Stimulated activated naive CD8-positive, alpha-beta T cell treated with anti-CD3 and anti-CD28 coated beads, Interleukin-15, Interleukin-2, amounts not matched to agents 100 ng/mL and 50 ng/mL, for 24 hours (primary cell): Measurements from ENCODE around the gene CGNL1.

ENCODE experiments used
- H3K27ac Mint-ChIP-seq: one replicate; pipeline ENCODE4 v1.8.0; 2021; ENCODE audit warnings: mild to moderate bottlenecking, mixed read lengths
- H3K27me3 Mint-ChIP-seq: one replicate; pipeline ENCODE4 v1.8.0; 2021; ENCODE audit warnings: mixed read lengths
- H3K36me3 Mint-ChIP-seq: one replicate; pipeline ENCODE4 v1.8.0; 2021; ENCODE audit warnings: low read depth, mixed read lengths
- H3K4me1 Mint-ChIP-seq: one replicate; pipeline ENCODE4 v1.8.0; 2021; ENCODE audit warnings: low read depth, mixed read lengths
- H3K4me3 Mint-ChIP-seq: one replicate; pipeline ENCODE4 v1.8.0; 2021; ENCODE audit warnings: mild to moderate bottlenecking, mixed read lengths
- H3K9me3 Mint-ChIP-seq: one replicate; pipeline ENCODE4 v1.8.0; 2021; ENCODE audit warnings: mixed read lengths

Gene CGNL1

DNA sequence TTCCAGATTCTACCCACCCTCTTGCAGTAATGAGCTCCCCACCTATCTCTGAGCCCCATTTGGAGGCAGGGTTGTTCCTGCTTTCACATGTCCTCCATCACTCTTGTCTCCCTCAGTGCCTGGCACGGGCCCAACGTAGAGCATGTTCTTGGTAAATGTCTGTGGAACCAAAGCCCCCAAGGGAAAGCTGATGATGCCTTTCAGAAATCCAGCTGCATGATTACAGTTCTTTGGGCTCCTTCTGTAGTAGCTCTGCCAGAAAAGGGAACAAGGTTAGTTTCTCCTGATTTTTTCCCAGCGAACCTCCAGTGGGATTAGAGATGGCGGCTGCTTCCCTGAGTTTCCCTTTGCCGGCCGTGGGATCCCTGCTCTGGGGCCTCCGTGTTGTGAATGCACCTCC lies 39.3 kb downstream of the CGNL1 start:
- H3K9me3 Mint-ChIP-seq, result no peaks in the 10 kb centered on the region
- no peaks in the 10 kb centered on the region for H3K36me3 Mint-ChIP-seq
- H3K4me3 Mint-ChIP-seq, result no peak overlapping the region
- H3K27me3 Mint-ChIP-seq, result peaks cover 4% of the 10 kb centered on the region
- no peaks in the 10 kb centered on the region for H3K4me1 Mint-ChIP-seq
- H3K27ac Mint-ChIP-seq, result no peak overlapping the region

DNA sequence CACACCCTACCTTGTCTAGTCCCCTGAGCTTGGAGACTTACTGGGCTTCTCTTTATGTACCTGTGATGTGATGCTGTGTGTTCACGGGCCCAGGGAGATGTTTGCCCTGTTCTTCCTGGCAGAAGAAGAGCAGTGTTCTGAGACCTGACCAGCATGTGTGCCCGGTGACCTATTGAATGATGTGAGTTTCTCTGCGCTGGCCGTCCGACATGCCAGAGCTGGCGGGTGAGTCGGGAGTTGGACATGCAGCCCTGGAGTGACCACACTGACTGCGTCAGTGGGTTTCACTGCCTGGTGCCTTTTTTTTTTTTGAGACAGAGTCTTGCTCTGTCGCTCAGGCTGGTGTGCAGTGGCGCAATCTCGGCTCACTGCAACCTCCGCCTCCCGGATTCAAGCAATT lies 42.3 kb downstream of the CGNL1 start:
- peaks cover 4% of the 10 kb centered on the region for H3K27me3 Mint-ChIP-seq
- no peak overlapping the region for H3K27ac Mint-ChIP-seq
- H3K4me3 Mint-ChIP-seq, result no peak overlapping the region
- H3K4me1 Mint-ChIP-seq, result no peaks in the 10 kb centered on the region
- no peaks in the 10 kb centered on the region for H3K9me3 Mint-ChIP-seq
- H3K36me3 Mint-ChIP-seq, result no peaks in the 10 kb centered on the region

DNA sequence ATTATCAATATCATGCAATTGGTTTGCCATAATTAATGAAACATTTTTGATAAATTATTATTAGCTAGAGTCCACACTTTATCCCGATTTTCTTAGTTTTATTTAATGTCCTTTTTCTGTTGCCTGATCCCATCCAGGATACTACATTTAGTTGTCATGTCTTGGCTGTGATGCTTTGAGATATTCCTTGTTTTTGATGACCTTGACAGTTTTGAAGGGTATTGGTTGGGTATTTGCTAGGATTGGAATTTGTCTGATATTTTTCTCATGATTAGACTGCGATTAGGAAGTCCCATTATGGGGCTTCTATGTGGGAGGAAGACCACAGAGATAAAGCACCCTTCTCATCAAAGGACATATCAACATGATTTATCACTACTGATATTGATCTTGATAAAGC lies 43.0 kb downstream of the CGNL1 start:
- H3K4me3 Mint-ChIP-seq, result no peak overlapping the region

DNA sequence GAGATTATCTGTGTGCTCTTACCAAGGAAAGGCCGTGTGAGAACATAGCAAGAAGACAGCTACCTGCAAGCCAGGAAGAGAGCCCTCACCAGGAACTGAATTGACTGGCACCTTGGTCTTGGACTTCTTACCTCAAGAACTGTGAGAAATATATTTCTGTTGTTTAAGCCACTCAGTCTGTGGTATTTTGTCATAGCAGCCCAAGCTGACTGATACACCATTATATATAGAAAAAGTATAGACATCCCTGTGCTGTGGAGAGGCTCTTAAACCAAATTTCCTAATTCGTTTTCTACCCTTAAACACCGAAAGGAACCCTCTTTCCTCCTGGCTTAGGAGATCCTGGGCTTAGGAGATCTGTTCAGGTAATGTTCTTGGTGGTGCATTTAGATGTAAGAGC lies 44.8 kb downstream of the CGNL1 start:
- Mint-ChIP-seq H3K27ac (no peak overlapping the region), H3K27me3 (no peaks in the 10 kb centered on the region)

More for the DNA sequence above, 43.0 kb downstream of the CGNL1 start:
- Mint-ChIP-seq H3K27ac (no peak overlapping the region), H3K9me3 (no peaks in the 10 kb centered on the region), H3K27me3 (peaks cover 4% of the 10 kb centered on the region), H3K4me1 (no peaks in the 10 kb centered on the region), H3K36me3 (no peaks in the 10 kb centered on the region)

DNA sequence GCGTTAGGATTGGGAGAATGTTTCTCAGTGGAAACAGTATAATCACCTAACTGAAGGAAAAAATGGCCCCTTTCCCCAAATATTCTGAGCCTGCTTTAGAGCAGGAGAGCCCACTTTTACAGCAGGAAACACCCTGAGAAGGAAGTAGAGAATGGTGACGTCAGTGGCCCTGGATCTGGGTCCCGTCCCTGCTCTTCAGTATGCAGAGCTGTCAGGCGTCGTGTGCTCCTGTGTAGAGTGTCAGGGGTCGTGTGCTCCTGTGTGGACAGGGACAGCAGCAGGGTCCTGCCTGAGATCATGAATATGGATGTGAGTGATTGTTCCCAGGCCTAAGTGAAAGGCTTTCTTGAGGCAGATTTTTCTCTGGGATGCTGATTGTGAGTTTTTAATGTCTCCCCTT lies 45.2 kb downstream of the CGNL1 start:
- Mint-ChIP-seq H3K36me3 (no peaks in the 10 kb centered on the region), H3K4me1 (no peaks in the 10 kb centered on the region), H3K9me3 (no peaks in the 10 kb centered on the region), H3K4me3 (no peak overlapping the region), H3K27me3 (no peaks in the 10 kb centered on the region), H3K27ac (no peak overlapping the region)

More for the DNA sequence above, 44.8 kb downstream of the CGNL1 start:
- Mint-ChIP-seq H3K36me3 (no peaks in the 10 kb centered on the region), H3K4me3 (no peak overlapping the region), H3K4me1 (no peaks in the 10 kb centered on the region), H3K9me3 (no peaks in the 10 kb centered on the region)

DNA sequence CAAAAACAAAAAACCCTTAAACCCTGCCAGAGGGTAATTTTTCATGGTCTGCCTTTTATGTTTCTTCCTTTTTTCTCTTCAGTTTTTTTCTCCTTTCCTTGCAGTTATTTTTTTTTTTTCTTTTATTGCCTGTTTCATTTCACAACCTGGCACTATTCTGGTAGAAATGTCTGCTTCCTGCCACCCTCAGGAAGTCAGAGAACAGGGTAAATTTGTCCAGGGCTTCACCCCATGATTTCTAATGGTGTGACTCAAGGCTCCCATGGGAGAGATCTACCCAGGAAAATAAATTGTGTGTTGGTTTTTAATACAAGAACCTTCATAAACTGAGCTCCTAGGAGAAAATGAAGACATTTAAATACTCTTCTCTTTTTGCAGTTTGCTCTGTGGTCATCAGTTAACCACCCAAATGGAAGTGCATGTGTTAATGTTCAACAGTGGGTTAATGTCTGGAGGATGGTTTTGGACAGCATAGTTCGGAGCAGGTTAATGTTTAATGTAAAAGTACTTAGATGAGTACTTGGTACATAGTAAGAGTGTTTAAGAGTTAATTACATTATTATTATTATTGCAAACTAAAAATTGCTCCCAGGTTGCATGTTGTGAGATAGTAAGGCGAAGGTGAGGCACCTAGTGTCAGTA lies 45.9 kb downstream of the CGNL1 start:
- no peaks in the 10 kb centered on the region for H3K36me3 Mint-ChIP-seq
- no peaks in the 10 kb centered on the region for H3K4me1 Mint-ChIP-seq
- no peaks in the 10 kb centered on the region for H3K27me3 Mint-ChIP-seq
- no peak overlapping the region for H3K4me3 Mint-ChIP-seq
- H3K27ac Mint-ChIP-seq, result no peak overlapping the region
- H3K9me3 Mint-ChIP-seq, result no peaks in the 10 kb centered on the region

DNA sequence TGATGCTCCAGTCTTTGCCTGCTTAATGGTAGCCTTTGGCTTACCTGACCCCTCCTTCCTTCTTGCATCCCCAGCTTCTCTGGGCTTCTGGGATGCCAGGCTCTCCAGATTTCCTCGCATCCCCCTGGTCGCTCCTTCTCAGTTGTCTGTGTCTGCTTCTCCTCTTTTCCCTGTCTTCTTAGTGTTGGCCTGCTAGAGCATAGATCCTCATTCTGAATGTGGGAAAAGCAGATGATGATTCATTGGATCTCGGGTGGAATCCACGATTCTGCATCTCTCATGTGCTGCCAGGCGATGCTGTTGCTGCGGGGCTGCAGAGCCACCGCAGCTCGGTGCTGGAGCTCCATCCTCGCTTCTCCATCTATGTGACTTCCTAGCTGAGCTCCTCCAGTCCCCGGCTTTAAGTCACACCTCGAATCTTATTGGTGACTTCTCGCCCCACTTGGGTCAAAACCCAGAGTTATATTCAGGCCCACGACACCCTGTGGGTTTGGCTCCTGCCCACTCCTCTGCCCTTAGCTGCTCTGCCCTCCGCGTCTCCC lies 47.4 kb downstream of the CGNL1 start:
- Mint-ChIP-seq H3K36me3 (no peaks in the 10 kb centered on the region), H3K4me3 (no peak overlapping the region), H3K4me1 (no peaks in the 10 kb centered on the region), H3K27me3 (no peaks in the 10 kb centered on the region), H3K9me3 (no peaks in the 10 kb centered on the region), H3K27ac (no peak overlapping the region)

DNA sequence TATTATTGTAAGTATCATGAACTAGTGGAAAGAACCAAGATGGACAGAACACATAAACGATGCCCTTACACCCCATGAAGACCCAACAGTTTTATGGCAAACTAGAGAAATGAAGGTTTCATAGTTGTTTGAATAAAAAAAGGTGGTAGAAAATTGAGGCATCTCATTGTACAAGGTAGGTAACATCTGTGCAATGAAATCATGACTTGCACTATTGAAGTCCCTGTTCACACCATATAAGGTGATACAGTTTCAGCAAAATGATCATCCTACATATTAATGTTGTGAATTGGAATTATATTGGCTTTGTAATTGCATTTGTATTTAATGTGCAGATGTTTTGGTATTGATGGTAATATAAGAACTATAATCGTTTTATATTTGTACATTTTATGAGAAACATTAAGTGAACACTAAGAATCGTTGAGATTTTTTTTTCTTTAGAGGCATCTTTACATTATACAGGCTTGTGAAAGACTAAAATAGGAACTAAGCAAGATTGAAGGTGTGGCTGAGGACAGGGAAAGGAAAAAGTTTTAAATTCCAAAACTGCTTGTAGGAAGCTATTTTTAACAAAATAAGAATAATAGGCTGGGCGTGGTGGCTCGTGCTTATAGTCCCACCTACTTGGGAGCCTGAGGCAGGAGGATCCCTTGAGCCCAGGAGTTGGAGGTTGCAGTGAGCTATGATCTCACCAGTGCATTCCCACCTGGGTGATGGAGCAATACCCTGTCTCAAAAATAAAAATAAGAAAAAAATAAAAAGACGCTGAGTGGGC lies 48.5 kb downstream of the CGNL1 start:
- Mint-ChIP-seq H3K4me1 (no peaks in the 10 kb centered on the region), H3K27ac (no peak overlapping the region), H3K4me3 (no peak overlapping the region), H3K9me3 (no peaks in the 10 kb centered on the region), H3K27me3 (no peaks in the 10 kb centered on the region), H3K36me3 (no peaks in the 10 kb centered on the region)

DNA sequence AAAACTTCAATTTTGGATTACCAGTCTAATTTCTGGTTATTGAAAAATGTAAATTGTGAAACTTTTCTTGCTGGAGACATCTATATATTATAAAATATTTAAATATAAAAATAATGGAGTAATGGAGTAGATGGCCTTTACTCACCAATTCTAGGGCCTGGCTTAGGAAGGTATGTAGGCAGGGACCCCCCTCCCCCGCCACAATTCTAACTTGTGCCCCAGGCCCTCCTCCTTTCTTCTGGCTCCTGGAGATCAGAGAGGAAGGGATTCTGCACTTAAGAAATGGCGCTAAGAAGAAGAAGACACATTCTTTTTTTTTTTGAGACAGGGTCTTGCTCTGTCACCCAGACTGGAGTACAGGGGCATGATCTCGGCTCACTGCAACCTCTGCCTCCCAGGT lies 49.5 kb downstream of the CGNL1 start:
- H3K4me3 Mint-ChIP-seq, result no peak overlapping the region
- H3K27me3 Mint-ChIP-seq, result peaks cover 4% of the 10 kb centered on the region
- H3K27ac Mint-ChIP-seq, result no peak overlapping the region
- H3K36me3 Mint-ChIP-seq, result no peaks in the 10 kb centered on the region
- H3K4me1 Mint-ChIP-seq, result no peaks in the 10 kb centered on the region
- H3K9me3 Mint-ChIP-seq, result no peaks in the 10 kb centered on the region

DNA sequence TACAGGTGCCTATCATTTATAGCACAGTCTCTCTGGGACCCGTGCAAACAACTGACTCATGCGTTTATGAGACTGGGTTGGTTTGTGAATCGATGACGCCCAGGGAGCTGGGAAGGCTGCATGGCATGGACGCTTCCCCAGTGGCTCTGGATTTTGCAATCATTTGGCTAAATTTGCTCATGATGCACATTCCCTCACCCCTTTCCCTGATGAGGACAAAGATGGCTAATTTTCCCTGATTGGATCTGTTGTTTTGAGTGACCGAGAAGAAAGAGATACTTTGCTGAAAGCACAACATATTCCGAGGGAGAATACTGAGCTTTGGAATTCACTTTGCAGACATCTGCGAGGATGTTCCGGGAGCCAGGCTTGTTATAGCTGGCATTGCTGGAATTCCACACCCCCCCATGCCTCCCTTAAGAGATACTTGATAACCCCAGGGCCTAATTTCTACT lies 51.1 kb downstream of the CGNL1 start:
- no peaks in the 10 kb centered on the region for H3K4me1 Mint-ChIP-seq
- no peaks in the 10 kb centered on the region for H3K36me3 Mint-ChIP-seq
- H3K9me3 Mint-ChIP-seq, result no peaks in the 10 kb centered on the region

DNA sequence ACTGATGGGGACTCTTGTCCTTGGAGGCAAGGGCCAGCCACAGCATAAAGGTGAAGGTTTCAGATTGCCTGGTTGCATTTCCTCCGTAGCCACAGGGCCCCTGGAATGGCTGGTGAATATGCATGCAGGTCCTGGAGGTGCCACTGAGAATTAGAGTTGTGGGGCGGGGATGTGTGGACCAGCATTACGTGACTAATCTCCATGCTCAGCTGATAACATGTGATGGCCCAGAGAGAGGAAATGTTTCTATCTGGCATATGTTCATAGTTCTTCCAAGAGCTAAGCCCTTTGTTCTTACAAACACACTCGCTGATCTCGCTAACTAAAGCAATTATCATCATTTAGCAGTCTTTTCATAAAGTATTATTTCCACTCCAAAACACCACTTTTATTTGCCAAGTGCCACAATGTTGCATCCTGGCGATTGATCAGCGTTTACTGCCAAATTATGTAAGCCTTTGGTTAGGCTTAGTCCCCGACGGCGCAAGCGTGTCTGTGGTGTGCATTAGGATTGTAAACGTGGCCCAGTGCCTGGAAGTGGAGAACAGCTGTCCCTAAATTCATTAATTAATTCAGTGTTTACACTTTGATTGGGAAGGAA lies 55.9 kb downstream of the CGNL1 start:
- Mint-ChIP-seq H3K27me3 (peaks cover 15% of the 10 kb centered on the region), H3K9me3 (no peaks in the 10 kb centered on the region), H3K36me3 (no peaks in the 10 kb centered on the region), H3K4me3 (no peak overlapping the region), H3K4me1 (no peaks in the 10 kb centered on the region), H3K27ac (no peak overlapping the region)

More for the DNA sequence above, 51.1 kb downstream of the CGNL1 start:
- H3K4me3 Mint-ChIP-seq, result no peak overlapping the region
- H3K27me3 Mint-ChIP-seq, result peaks cover 4% of the 10 kb centered on the region
- H3K27ac Mint-ChIP-seq, result no peak overlapping the region

DNA sequence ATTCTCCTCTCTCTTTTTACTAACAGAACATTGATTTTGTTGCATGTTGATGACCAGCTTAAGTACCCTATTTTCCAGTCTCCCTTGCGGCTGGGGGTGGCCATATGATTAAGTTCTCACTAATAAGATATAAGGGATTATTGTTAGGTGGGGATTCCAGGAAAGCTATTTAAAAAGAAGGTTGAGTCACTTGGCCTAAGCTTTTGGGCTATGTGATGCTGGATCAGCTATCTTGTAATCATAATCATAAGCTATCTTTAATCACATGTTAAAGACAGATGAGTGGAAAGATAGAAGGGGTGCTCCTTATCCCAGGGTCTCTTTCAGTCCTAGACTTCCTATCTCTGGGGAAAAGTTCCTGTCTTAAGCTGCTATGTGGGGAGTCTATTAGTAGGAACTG lies 59.9 kb downstream of the CGNL1 start:
- Mint-ChIP-seq H3K36me3 (no peaks in the 10 kb centered on the region), H3K9me3 (no peaks in the 10 kb centered on the region), H3K4me3 (no peak overlapping the region), H3K27me3 (peaks cover 12% of the 10 kb centered on the region), H3K4me1 (no peaks in the 10 kb centered on the region), H3K27ac (no peak overlapping the region)

DNA sequence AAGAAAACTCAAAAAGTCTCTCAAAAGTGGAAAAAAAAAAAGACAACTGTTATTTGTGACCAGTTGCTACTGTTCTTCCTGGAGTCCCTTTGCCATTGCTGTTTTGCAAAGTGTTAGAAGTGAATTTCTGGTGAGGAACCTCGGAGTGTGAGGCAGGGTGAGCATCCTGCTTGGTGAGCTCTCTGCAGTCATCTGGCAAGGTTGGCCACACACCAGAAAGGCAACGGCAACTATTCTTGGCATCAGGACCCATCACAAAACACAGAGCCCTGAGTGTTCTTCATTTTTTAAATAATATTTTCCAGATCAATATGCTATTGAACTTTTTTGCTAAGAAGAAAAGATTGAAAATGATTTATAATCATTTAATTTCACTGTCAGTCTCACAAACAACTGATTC lies 60.7 kb downstream of the CGNL1 start:
- Mint-ChIP-seq H3K4me3 (no peak overlapping the region), H3K36me3 (no peaks in the 10 kb centered on the region), H3K27ac (no peak overlapping the region), H3K4me1 (no peaks in the 10 kb centered on the region), H3K27me3 (peaks cover 12% of the 10 kb centered on the region), H3K9me3 (no peaks in the 10 kb centered on the region)

DNA sequence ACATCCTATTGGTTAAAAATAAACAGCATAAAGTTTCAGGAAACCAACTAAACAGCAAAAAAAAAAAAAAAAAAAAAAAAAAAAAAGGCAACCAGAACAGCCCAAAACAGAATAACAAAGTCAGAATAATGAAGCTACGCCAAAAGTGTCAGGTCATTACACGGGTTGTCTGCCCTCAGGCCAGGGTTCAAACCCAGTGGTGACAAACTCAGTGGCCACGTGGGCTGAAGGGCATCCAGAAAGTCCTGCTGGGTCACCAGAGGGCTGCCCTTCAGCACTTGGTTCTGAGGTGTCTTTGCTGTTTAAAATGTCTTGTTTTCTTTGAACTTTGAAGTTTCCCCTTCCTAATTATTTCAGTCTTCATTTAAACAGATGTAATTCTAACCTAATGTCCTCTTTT lies 61.3 kb downstream of the CGNL1 start:
- H3K4me3 Mint-ChIP-seq, result no peak overlapping the region
- H3K27ac Mint-ChIP-seq, result no peak overlapping the region
- H3K9me3 Mint-ChIP-seq, result no peaks in the 10 kb centered on the region
- no peaks in the 10 kb centered on the region for H3K4me1 Mint-ChIP-seq
- no peaks in the 10 kb centered on the region for H3K36me3 Mint-ChIP-seq
- peaks cover 12% of the 10 kb centered on the region for H3K27me3 Mint-ChIP-seq

DNA sequence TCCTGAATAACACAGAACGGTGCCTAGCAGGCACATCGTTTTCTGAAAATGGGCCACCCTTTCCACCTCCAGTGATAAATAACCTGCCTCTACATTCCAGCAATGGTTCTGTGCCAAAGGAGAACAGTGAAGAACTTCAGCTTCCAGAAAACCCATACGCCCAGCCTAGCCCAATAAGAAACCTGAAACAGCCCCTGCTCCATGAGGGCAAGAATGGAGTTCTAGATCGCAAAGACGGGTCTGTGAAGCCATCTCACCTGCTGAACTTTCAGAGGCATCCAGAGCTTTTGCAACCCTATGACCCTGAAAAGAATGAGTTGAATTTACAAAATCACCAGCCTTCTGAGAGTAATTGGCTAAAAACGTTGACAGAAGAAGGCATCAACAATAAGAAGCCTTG lies 61.9 kb downstream of the CGNL1 start:
- H3K4me3 Mint-ChIP-seq, result no peak overlapping the region
- H3K27ac Mint-ChIP-seq, result no peak overlapping the region
- no peaks in the 10 kb centered on the region for H3K4me1 Mint-ChIP-seq
- H3K27me3 Mint-ChIP-seq, result peaks cover 13% of the 10 kb centered on the region
- H3K36me3 Mint-ChIP-seq, result no peaks in the 10 kb centered on the region
- H3K9me3 Mint-ChIP-seq, result no peaks in the 10 kb centered on the region
